Ishikawa (cell line): ENCODE data around the gene ZNF408.

ENCODE experiments used
- CEBPB ChIP-seq: IDR thresholded peaks from 2 replicates; pipeline ENCODE4 v1.6.1; 2012
- CREB1 ChIP-seq: IDR thresholded peaks from 2 replicates; pipeline ENCODE4 v1.6.1; 2012; ENCODE audit warnings: low read depth
- EGR1 ChIP-seq: IDR thresholded peaks from 2 replicates; pipeline ENCODE4 v1.6.1; 2012
- EP300 ChIP-seq: IDR thresholded peaks from 2 replicates; pipeline ENCODE4 v1.6.1; 2012; ENCODE audit warnings: borderline replicate concordance
- FOXM1 ChIP-seq: IDR thresholded peaks from 2 replicates; pipeline ENCODE4 v1.6.1; 2012; ENCODE audit warnings: low read depth, borderline replicate concordance
- NFIC ChIP-seq: IDR thresholded peaks from 2 replicates; pipeline ENCODE4 v1.6.1; 2012
- RAD21 ChIP-seq: IDR thresholded peaks from 2 replicates; pipeline ENCODE4 v1.6.1; 2012; ENCODE audit warnings: low read depth
- REST ChIP-seq: IDR thresholded peaks from 2 replicates; pipeline ENCODE4 v1.6.1; 2012; ENCODE audit warnings: low read depth, mild to moderate bottlenecking
- TAF1 ChIP-seq: IDR thresholded peaks from 2 replicates; pipeline ENCODE4 v1.6.1; 2012; ENCODE audit warnings: low read depth, mild to moderate bottlenecking
- TCF12 ChIP-seq: IDR thresholded peaks from 2 replicates; pipeline ENCODE4 v1.6.1; 2012; ENCODE audit warnings: low read depth
- TEAD4 ChIP-seq: IDR thresholded peaks from 2 replicates; pipeline ENCODE4 v1.6.1; 2012
- YY1 ChIP-seq: IDR thresholded peaks from 2 replicates; pipeline ENCODE4 v1.6.1; 2012; ENCODE audit warnings: low read depth
- ZBTB7A ChIP-seq: IDR thresholded peaks from 2 replicates; pipeline ENCODE4 v1.6.1; 2012; ENCODE audit warnings: low read depth
- TF ChIP-seq, protein P1 (sequence below): IDR thresholded peaks from 2 replicates; pipeline ENCODE4 v1.6.1; 2012
- TF ChIP-seq, protein P2 (sequence below): IDR thresholded peaks from 2 replicates; pipeline ENCODE4 v1.6.1; 2012

ZNF408 gene

GRCh38 chr11:46665356-46665755 lies 35.5 kb upstream of the ZNF408 start:
- TF ChIP-seq RAD21 = no peak
- TF ChIP-seq TEAD4 = no peak
- TF ChIP-seq EGR1 = no peak
- no peak for TF ChIP-seq EP300
- TF ChIP-seq REST = no peak
- TF ChIP-seq FOXM1 = no peak
- TF ChIP-seq, protein P1, sequence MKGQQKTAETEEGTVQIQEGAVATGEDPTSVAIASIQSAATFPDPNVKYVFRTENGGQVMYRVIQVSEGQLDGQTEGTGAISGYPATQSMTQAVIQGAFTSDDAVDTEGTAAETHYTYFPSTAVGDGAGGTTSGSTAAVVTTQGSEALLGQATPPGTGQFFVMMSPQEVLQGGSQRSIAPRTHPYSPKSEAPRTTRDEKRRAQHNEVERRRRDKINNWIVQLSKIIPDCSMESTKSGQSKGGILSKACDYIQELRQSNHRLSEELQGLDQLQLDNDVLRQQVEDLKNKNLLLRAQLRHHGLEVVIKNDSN = no peak
- TF ChIP-seq, protein P2, sequence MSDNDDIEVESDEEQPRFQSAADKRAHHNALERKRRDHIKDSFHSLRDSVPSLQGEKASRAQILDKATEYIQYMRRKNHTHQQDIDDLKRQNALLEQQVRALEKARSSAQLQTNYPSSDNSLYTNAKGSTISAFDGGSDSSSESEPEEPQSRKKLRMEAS = no peak

DNA sequence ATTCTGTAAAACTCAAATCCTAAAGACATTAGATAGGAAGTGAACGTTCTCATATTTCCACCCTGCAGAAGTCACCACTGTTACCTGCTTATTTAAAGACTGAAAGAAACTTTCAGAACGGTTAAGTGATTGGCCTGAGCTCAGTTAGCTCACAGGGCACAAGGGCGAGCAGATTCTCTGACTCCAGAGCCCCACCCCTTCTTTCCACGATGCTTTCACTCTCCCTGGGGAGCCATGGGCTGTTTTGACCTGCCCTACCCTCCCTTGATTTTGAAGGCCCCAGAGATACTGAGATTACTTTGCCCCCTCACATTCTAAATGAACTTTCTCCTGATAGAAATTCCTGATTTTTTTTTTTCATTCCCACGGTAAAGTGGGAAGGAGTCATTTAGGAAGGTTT lies 34.3 kb upstream of the ZNF408 start:
- TF ChIP-seq YY1 (no peak), TCF12 (no peak)

- no peak for TF ChIP-seq RAD21
Observed at GRCh38 chr11:46667043-46667481, 33.8 kb upstream of the ZNF408 start.

- TF ChIP-seq RAD21 (no peak), TAF1 (no peak), CEBPB (no peak), NFIC (no peak), ZBTB7A (no peak), TEAD4 (no peak), EP300 (no peak), CREB1 (no peak), TCF12 (no peak), YY1 (no peak), EGR1 (no peak), FOXM1 (no peak), REST (no peak)
- TF ChIP-seq, protein P1 = no peak
- TF ChIP-seq, protein P2 = no peak
Observed at GRCh38 chr11:46668480-46669085, 32.2 kb upstream of the ZNF408 start.

GRCh38 chr11:46669711-46670139 lies 31.1 kb upstream of the ZNF408 start:
- TF ChIP-seq CEBPB (no peak), RAD21 (peak; percentile 18; the same call in 1 of the 2 replicates)

DNA sequence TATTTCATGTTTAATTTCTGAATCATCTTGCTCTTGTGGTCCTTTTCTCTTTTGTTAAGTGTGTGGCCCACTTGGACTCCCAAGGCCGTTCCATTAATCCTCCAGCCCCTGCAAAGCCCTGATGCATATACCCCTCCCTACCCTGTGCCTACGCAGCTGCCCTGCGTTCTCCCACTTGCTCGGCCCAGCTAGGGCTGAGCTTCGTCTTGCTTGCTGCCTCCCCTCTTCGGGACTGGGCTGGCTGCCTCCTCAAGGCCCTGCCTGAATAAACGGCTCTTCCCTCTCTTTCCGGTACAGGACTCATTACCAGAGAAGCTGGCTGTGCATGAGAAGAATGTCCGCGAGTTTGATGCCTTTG lies 28.9 kb upstream of the ZNF408 start:
- TF ChIP-seq TCF12 (no peak), TEAD4 (no peak), YY1 (no peak), CREB1 (no peak), REST (no peak), EP300 (no peak)
- TF ChIP-seq, protein P1 = no peak
- TF ChIP-seq, protein P2 = no peak
